Stimulated activated naive CD8-positive, alpha-beta T cell treated with anti-CD3 and anti-CD28 coated beads, Interleukin-15, amount 100 ng/mL, for 72 hours (primary cell): ENCODE measurements around the gene DMRTB1.
A peak's percentile ranks its signal among the peaks of the same experiment; 100 is the strongest.

ENCODE experiments used
- ATAC-seq: fragments of 150-1000 bp; cut with Tn5 transposase; 2 replicates; pipeline ENCODE4 v1.10.0; 2021; ENCODE audit warnings: mild to moderate bottlenecking, moderate library complexity
- DNase-seq, 2 donors: peaks; one replicate each; pipeline ENCODE4 v3.0.0; 2021 to 2022
- H3K27ac Mint-ChIP-seq, 2 donors: one replicate each; pipeline ENCODE4 v1.8.0; 2022; ENCODE audit warnings: mild to moderate bottlenecking in 2 of 2, mixed read lengths in 2 of 2, moderate library complexity in 2 of 2
- H3K27me3 Mint-ChIP-seq: one replicate; pipeline ENCODE4 v1.8.0; 2022; ENCODE audit warnings: mixed read lengths
- H3K4me1 Mint-ChIP-seq: one replicate; pipeline ENCODE4 v1.8.0; 2022; ENCODE audit warnings: mild to moderate bottlenecking, mixed read lengths
- H3K4me3 Mint-ChIP-seq, 2 donors: one replicate each; pipeline ENCODE4 v1.8.0; 2022; ENCODE audit warnings: mild to moderate bottlenecking in 2 of 2, mixed read lengths in 2 of 2, moderate library complexity in 1 of 2
- H3K9me3 Mint-ChIP-seq, 2 donors: one replicate each; pipeline ENCODE4 v1.8.0; 2022; ENCODE audit warnings: mixed read lengths in 2 of 2

DMRTB1 gene

DNA sequence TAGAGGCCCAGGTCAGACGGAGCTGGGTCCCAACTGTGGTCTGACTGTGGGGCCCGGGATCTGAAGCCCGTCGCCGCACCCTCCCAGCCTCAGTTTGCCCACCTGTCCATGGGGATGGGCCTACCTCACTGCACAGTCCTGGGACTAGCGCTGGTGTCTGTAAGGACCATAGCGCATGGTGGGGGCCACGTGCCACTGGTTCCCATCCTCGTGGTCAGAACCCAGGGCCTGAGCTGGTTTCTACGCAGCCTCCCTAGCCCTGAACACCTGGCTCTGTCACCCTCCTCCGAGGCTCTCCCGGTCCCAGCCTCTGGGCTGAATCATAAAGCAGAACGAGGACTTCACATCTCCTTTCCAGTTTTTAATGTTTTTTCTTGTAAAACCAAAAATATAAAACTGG is 46.7 kb downstream of the DMRTB1 start:
- no peaks in the 10 kb centered on the region for H3K27me3 Mint-ChIP-seq
- no peaks in the 10 kb centered on the region for H3K4me1 Mint-ChIP-seq
- H3K4me3 Mint-ChIP-seq = no peak overlapping the region
- no peaks in the 10 kb centered on the region for H3K9me3 Mint-ChIP-seq
- H3K27ac Mint-ChIP-seq = no peak overlapping the region
- DNase-seq (no peak), ATAC-seq (no peak)

DNA sequence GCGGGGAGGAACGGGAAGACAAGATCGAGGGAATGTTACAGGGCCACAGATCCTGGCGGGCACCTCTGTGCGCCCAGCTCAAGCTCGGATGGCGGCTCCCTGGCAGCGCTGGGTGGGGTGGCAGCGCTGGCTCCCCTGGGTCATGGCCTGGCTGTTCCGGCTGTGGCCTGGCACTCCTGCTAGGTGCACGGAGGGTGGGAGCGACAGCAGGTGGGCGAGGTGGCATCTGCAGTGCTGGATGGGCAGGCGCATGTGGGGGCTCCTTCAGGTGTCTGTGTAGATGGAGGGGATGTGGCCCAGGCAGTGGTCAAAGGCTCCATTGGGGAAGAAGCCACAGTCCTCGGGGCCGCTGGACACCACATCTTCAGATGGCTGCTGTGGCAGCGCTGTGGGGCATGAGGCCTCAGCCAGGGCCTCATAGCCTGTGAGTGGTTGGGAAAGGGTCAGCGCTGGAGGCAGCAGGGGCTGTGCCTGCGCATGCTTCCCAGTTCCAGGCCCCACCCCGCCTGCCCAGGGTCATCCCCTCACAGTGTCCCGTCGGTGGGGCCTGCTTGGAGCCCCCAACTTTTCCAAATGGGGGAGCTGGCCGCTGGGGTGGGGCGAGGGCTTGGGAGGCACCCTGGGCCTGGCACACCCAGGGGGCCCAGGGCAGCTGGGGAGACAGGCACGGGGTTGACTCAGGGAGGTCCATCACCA is 47.3 kb downstream of the DMRTB1 start:
- H3K27me3 Mint-ChIP-seq = no peaks in the 10 kb centered on the region
- H3K4me3 Mint-ChIP-seq = no peak overlapping the region
- ATAC-seq (no peak), DNase-seq (no peak)
- H3K27ac Mint-ChIP-seq = no peak overlapping the region
- H3K9me3 Mint-ChIP-seq = no peaks in the 10 kb centered on the region
- no peaks in the 10 kb centered on the region for H3K4me1 Mint-ChIP-seq

DNA sequence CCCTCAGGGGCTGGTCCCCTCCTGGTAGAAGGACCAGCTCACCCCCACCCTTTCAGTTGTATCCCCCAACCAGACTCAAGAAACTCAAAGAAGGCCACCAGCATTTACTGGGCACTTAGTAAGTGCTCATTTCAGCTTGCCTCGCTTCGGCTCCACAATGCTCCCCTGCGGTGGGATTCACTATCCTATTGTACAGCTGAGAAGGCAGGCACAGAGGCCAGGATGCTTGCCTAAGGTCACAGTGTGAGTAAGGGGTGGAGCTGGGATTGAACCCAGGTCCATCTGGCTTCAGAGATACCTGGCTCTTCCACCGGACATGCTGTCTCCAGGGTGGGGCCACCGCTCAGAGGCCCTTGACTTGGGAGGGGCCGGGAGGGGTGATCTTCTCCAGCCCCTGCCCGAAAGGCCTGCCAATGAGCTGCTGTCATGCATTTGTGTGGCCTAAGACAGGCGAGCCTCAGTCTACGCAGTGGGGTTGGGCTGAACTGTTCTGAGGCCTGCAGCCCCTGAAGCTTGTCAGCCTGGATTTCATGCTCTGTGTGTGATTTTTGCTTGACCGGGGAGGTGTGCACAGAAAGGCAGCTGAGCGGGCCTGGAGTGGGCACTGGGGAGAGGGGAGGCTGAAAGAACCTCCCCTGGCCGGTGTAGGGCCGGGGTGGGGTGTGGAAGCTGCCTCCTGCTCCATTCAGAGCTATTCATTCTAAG is 48.1 kb downstream of the DMRTB1 start:
- no peaks in the 10 kb centered on the region for H3K27me3 Mint-ChIP-seq
- DNase-seq = no peak
- H3K9me3 Mint-ChIP-seq = no peaks in the 10 kb centered on the region
- no peak overlapping the region for H3K27ac Mint-ChIP-seq
- no peak overlapping the region for H3K4me3 Mint-ChIP-seq
- ATAC-seq = no peak
- H3K4me1 Mint-ChIP-seq = no peaks in the 10 kb centered on the region

DNA sequence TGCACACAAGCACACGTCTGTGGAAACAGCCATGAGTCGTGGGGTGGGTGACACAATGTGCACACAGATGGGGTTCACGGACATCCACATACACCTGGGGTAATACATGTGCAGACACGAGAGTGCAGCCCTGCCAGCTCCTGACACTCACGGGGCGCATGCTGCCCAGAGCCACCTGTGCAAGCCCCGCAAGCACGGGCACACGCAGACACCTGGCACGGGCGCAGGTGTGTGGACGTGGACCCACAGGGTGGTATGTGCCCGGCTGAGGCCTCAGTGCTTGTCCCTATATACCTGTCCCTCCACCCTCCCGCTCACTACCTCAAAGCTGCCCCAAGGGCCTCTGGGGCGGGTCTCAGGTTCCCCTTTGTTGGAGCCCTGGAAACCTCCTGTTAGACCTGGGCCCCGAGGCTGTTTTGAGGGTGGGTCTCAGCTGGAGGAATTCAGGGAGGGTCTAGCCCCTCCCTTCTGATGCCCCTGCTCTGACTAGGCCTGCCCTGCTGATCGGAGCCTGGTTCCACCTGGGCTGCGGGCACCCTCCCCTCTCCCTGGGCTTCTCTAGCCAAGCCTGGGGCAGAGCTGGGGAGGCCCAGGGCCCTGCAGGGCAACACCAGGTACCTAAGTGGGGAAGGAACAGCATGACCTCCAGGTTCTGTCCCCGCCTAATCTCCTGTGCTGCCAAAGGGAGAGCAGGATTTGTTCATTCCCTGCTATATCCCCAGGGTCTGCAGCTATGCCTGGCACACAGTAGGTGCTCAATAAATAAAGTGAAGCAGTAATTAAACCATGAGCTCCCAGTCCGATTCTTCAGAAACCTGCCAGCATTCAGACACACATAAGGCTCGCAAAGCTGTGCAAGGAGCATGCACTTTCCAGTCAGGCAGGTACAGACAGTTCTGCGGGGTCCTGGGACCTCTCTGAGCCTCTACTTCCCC is 49.1 kb downstream of the DMRTB1 start:
- no peak overlapping the region for H3K4me3 Mint-ChIP-seq
- DNase-seq = no peak
- H3K4me1 Mint-ChIP-seq = no peaks in the 10 kb centered on the region
- ATAC-seq = no peak
- no peaks in the 10 kb centered on the region for H3K27me3 Mint-ChIP-seq
- no peaks in the 10 kb centered on the region for H3K9me3 Mint-ChIP-seq
- H3K27ac Mint-ChIP-seq = no peak overlapping the region

DNA sequence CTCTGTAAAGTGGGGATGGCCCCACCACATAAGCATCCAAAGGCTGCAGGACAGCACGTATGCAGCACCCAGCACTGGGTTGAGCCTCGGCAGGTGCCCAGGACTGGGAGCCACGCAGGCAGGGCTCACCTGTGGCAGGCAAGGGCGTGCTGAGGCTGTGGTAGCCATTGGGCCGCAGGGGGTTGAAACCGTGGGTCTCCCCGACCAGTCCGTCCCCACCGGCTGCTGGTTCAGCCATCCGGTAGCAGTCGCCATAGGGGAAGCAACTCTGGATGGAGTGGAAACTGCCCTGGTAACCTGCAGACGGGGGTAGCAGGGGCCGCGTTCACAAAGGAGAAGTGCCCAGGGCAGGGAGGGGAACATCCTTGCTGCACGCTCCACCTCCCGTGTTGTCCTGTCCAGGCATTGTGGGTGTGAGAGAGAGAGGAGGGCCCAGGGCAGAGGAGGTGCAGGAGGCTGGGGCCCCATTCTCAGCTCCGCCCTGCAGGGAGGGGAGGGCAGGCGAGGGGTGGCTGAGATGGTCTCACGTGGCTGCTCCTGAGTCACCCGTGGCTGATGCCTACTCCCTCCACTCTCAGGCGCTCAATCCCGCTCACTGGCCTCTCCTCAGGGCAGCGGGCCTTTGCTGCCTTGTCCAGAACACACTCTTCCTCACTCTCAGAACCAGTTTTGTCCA is 49.9 kb downstream of the DMRTB1 start:
- Mint-ChIP-seq H3K27me3 (no peaks in the 10 kb centered on the region), H3K4me1 (no peaks in the 10 kb centered on the region), H3K4me3 (no peak overlapping the region), H3K27ac (peak overlapping the region in 1 of 2 donors; percentile 42), H3K9me3 (no peaks in the 10 kb centered on the region)
- no peak for ATAC-seq
- no peak for DNase-seq

DNA sequence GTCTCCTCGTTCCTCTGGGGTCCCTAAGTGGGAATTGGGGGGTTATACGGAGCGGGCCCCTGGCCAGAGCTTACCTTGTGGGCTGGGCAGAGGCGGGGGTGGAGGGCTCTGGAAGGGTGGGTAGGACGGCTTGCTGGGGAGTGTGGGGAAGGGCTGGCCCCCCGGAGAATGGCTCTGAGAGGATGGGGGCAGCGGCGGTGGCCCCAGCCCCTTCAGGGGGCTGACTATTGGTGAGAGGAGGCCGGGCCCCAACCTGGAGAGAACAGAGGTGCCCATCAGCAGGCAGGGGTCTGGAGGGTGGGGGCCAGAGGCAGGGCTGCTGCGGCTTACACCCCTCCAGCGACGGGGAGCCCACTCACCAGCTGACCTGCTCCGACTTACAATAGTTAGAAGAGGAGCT is 50.6 kb downstream of the DMRTB1 start:
- H3K4me1 Mint-ChIP-seq = no peaks in the 10 kb centered on the region
- no peak overlapping the region for H3K4me3 Mint-ChIP-seq
- no peaks in the 10 kb centered on the region for H3K9me3 Mint-ChIP-seq
- no peaks in the 10 kb centered on the region for H3K27me3 Mint-ChIP-seq
- H3K27ac Mint-ChIP-seq = no peak overlapping the region
- peak; percentile 19 for ATAC-seq
- DNase-seq = no peak

DNA sequence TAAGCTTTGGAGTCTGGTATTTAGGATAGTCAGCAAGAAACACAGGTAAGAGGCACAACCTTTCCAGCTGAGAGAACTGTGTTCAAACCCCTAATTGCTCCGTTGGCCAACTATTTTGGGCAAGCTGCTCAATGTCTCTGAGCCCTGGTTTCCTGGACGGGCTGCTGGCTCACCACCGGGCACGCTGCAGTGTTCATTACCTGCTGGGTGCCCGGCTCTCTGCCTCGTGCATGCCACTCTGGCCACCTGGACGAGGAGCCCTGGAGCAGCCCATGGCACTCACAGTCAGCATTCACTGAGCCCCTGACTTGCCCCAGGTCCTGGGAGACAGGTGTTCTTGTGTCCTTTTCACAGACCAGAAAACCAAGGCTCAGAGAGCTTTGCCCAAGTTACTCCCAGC is 51.0 kb downstream of the DMRTB1 start:
- H3K4me1 Mint-ChIP-seq = no peaks in the 10 kb centered on the region
- DNase-seq (no peak), ATAC-seq (no peak)
- no peak overlapping the region for H3K4me3 Mint-ChIP-seq
- no peaks in the 10 kb centered on the region for H3K27me3 Mint-ChIP-seq
- H3K9me3 Mint-ChIP-seq = no peaks in the 10 kb centered on the region
- H3K27ac Mint-ChIP-seq = peak overlapping the region in 1 of 2 donors; percentile 86

DNA sequence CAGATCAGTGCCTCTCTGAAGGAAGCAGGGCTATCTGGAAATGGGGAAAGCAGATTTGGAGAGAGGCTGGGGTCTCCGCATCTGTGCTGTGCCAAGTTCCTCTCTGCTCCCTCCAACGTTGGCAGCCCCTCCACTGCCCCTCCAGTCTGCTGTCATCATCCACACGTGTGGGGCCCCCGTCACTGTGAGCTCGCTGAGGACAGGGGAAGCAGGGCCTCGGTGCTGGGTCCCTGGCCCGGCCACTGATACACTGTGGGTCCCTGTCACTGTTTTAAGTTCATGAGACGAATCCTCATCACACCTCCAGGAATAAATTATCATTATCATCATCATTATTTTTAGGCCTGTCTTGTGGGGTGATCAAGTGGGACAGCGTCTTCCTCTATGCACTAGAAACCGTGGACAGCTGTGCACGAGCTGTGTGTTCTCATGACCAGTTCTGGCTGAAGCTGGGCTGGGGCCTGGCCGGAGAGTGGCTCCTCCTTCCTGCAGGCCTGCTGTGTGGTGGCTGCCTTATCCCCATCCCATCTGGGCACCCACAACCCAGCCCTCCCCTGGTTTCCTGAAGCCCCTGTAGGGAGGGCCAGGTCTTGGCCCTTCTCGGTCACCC is 52.2 kb downstream of the DMRTB1 start:
- no peak overlapping the region for H3K27ac Mint-ChIP-seq
- DNase-seq (no peak), ATAC-seq (no peak)
- H3K27me3 Mint-ChIP-seq = no peaks in the 10 kb centered on the region
- H3K4me1 Mint-ChIP-seq = no peaks in the 10 kb centered on the region
- no peak overlapping the region for H3K4me3 Mint-ChIP-seq
- no peaks in the 10 kb centered on the region for H3K9me3 Mint-ChIP-seq

DNA sequence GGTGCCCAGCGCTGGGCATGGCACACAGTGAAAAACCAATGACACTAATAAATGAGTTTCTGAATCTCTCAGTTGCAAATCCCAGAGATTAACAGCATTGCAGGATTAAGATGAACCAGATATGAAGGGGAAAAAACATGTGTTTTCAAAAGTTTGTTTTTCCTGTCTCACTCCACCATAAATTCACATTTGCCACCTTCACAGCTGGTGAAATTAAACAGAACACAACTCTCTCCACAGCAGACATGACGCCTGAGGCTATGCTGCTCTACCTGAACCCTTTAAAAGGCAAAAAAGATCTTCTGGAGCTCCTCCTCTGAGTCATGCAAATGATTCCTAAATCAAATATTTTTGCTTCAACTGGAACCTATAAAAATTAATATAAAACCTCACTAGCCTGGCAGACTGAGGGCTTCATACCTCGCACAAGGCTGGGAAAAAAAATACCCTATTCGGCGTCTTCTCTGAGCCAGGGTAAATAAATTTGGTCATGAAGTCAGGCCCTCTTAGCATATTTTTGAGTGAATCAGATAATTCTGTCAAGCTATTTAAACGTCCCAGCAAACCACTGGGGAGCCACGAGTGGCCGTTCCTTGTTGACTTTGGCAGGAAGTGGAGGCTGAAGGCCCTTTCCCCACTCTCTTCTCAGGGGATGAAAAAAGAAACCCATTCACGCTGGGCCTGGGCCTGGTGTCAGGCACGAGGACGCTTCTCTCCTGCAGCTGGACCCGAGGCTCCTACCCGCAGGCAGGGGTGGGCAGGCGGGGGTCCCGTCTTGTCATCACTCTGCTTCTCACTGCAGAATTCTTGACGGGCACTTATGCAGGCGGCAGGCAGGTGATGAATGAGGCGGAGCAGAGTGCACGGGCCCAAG is 53.0 kb downstream of the DMRTB1 start:
- H3K27ac Mint-ChIP-seq = no peak overlapping the region
- H3K4me3 Mint-ChIP-seq = no peak overlapping the region
- H3K9me3 Mint-ChIP-seq = no peaks in the 10 kb centered on the region
- H3K27me3 Mint-ChIP-seq = no peaks in the 10 kb centered on the region
- ATAC-seq = no peak
- no peaks in the 10 kb centered on the region for H3K4me1 Mint-ChIP-seq
- DNase-seq = no peak

DNA sequence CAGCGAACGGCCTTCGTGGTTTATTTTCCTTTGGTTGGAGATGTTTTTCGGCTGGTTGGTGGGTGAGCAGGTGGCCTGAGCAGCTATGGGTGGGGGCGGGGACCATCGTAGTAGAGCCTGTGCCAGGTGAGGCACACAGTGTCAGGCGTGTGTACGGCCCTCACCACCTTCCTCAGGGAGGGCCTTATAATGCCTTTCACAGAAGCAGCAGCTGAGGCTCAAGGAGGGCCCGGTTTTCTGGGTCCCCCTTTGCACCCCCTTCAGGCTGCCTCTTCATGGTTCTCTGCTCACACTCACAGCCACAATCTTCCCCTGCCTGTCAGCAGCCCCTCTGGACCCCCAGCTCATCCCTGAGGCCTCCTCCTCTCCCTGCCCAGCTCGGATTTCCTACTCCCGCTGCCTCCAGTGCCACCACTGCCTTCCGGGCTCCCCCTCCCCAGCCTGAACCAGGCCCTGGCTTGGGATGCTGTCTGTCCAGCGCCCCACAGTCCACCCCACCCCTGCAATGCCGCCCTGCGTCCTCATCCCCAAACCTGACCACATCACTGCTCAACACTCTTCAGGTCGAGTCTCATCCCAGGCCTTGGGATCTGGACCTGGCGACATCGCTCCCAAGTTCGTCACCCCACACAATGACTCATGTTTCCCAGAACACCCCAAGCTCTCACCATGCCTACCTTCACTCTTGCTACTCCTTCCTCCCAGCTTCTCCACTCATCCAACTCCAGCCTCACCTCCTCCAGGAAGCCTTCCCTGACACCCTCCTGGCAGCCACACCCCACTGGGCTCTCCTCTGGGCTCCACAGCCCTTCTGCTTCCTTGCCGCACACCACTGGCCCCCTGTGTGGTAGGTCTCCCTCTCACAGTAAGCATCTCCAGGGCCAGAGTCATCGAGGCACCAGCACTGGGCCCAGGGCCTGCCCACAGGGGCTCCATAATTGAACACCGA is 53.9 kb downstream of the DMRTB1 start:
- Mint-ChIP-seq H3K27me3 (no peaks in the 10 kb centered on the region), H3K4me3 (no peak overlapping the region), H3K27ac (peak overlapping the region in 1 of 2 donors; percentile 37), H3K4me1 (no peaks in the 10 kb centered on the region), H3K9me3 (no peaks in the 10 kb centered on the region)
- DNase-seq (no peak), ATAC-seq (no peak)

DNA sequence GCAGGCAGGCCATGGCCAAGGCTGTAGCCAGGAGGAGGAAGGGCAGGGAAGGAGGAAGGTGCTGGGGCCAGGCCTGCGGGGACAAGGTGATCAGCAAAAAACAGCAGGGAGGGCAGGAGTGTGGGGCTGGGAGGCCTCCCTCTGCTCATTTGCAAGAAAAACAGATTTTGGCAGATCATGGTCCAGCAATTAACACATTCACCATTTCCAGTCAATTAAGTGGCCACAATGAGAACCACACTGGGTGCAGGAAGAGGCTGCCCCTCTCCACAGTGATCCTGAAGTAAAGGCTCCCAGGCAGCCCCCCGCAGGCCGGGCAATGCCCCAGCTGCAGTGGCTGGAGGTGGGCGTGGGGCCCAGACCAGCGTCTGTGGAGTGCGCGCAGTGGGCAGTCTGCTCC is 54.6 kb downstream of the DMRTB1 start:
- no peak for ATAC-seq
- H3K4me3 Mint-ChIP-seq = no peak overlapping the region
- DNase-seq = no peak
- no peaks in the 10 kb centered on the region for H3K4me1 Mint-ChIP-seq
- H3K27ac Mint-ChIP-seq = no peak overlapping the region
- H3K9me3 Mint-ChIP-seq = no peaks in the 10 kb centered on the region
- H3K27me3 Mint-ChIP-seq = no peaks in the 10 kb centered on the region

DNA sequence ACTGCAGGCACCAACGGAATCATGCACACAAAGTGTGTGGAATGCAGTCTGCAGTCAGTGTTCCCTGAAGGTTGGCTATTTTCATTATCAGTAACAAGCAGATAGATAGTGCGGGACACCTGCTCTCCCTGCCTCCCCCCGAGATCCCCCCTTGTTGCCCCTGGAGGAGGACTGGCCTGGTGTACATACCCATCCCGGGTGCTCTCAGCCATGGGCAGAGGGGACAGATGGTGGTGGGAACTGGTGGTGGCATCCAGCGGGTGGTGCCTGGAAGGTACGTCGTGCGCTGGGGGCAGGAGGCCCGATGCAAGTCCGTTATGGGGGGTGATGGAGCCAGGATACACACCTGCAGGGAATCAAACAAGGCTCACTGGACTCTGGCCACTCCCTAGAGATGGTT is 55.2 kb downstream of the DMRTB1 start:
- no peaks in the 10 kb centered on the region for H3K9me3 Mint-ChIP-seq
- no peak for DNase-seq
- no peaks in the 10 kb centered on the region for H3K27me3 Mint-ChIP-seq
- ATAC-seq = no peak
- peak overlapping the region in 1 of 2 donors; percentile 2 for H3K27ac Mint-ChIP-seq
- H3K4me3 Mint-ChIP-seq = no peak overlapping the region
- no peaks in the 10 kb centered on the region for H3K4me1 Mint-ChIP-seq

DNA sequence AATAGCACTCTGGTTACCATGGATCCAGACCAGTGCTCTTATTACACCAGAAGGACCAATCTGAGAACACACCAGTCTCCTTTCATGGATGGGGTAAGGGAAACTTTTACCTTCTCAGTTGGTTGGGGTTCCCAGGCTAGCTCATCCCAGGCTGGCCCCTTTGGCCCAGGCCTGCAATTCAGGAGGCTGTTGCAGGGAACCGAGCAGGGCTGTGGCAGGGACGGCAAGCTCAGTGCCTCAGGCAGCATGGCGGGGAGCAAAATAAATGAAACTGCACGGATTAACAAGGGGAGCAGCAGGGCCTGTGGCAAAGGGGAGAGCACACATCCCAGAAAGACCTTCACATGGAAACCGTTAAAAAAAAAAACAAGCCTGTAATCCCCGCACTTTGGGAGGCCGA is 57.0 kb downstream of the DMRTB1 start:
- Mint-ChIP-seq H3K9me3 (no peaks in the 10 kb centered on the region), H3K27me3 (no peaks in the 10 kb centered on the region), H3K27ac (peak overlapping the region in 1 of 2 donors; percentile 84), H3K4me1 (no peaks in the 10 kb centered on the region), H3K4me3 (no peak overlapping the region)
- ATAC-seq = no peak
- no peak for DNase-seq
